B cell (primary cell): ENCODE measurements around the gene OR2T12.

Source experiments
- EZH2 ChIP-seq: IDR thresholded peaks from 2 replicates; pipeline ENCODE4 v1.6.1; 2012; ENCODE audit warnings: borderline replicate concordance, low read depth, mild to moderate bottlenecking, moderate library complexity, low read length; ENCODE audit not compliant: insufficient read depth, poor library complexity, severe bottlenecking
- TF ChIP-seq, protein P1 (sequence below): fragments of 200-600 bp; IDR thresholded peaks from one replicate; pipeline ENCODE4 v1.8.0; 2022; ENCODE audit warnings: antibody characterized with exemption, mild to moderate bottlenecking

DNA sequence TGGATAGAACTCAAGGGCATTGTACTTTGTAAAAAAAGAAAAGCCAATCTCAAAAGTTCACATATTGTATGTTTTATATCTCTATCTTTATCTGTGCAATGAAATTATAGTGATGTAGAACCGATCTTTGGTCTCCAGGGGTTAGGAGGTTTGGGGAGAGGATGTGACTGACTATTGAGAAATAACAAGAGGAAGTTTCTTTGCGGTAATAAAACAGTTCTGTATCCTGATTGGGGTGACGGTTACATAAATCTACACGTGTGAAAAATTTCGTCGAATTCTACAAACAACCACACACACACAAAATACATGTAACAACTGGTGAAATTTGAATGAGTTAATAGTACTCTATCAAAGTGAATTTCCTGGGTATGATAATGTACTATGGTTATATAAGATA is 14.8 kb downstream of the OR2T12 start:
- TF ChIP-seq, protein P1, sequence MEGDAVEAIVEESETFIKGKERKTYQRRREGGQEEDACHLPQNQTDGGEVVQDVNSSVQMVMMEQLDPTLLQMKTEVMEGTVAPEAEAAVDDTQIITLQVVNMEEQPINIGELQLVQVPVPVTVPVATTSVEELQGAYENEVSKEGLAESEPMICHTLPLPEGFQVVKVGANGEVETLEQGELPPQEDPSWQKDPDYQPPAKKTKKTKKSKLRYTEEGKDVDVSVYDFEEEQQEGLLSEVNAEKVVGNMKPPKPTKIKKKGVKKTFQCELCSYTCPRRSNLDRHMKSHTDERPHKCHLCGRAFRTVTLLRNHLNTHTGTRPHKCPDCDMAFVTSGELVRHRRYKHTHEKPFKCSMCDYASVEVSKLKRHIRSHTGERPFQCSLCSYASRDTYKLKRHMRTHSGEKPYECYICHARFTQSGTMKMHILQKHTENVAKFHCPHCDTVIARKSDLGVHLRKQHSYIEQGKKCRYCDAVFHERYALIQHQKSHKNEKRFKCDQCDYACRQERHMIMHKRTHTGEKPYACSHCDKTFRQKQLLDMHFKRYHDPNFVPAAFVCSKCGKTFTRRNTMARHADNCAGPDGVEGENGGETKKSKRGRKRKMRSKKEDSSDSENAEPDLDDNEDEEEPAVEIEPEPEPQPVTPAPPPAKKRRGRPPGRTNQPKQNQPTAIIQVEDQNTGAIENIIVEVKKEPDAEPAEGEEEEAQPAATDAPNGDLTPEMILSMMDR = no peak
- TF ChIP-seq EZH2 = no peak
